ENCODE data around the gene TMEM63C.

TMEM63C gene

DNA sequence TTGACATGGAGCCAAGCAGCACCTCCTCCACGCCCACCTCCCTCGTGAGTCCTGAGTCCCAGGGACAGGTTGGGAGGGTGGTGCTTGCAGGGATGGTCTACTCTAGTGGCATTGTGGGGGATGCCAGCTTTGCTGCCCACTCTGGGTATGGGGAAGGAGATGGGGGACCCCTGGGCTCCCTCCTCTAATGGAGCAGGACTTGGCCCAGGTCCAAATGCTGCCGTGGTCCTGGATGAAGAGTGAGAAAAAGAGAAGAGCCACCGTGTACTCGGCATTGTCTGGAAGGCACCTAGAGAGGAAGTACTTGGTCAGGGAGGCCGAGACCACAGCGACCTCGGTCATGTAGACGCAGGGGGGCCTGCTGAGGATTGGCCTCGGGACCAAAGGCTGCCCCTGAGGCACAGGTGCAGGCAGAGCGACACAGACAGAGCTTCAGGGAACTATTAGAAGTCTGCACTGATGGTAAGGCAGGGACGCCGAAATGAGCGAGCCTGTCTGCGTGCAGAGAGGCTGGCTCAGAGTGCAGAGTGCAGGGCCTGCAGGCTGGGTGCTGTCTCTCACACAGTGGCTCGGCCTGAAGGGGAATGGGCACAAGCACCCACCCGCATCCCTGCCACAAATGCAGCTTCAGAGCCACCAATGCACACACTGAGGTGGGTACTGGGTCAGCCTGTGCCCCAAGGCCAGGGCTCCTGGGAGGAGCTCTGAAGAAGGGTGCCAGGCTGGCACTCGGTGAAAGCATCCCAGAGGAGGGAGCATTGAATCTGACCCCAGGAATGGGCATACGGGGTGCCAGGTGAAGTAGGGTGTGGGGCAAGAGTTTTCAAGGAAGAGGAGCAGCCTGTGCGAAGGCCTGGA, 72.0 kb downstream of the TMEM63C start:
- Histone ChIP-seq H3K9me3 (ENCODE audit: insufficient read depth, low read length) (no peaks in the 10 kb centered on the region), H3K9me2 (replicated peaks; ENCODE audit: insufficient read depth, low read length) (no peaks in the 10 kb centered on the region), H3F3A (ENCODE audit: insufficient read depth) (no peaks in the 10 kb centered on the region), H3K27me3 (ENCODE audit: low read length) (no peaks in the 10 kb centered on the region), H3K9ac (ENCODE audit: low read length) (no peak overlapping the region), H2AFZ (ENCODE audit: low read depth, low read length, severe bottlenecking) (no peak overlapping the region), H3K4me2 (ENCODE audit: low read depth, low read length, poor library complexity, severe bottlenecking) (no peak overlapping the region), H4K20me1 (ENCODE audit: low read depth, low read length) (no peaks in the 10 kb centered on the region), H3K79me2 (ENCODE audit: insufficient read depth, low read length) (no peaks in the 10 kb centered on the region), H3K4me3 (ENCODE audit: insufficient read depth, low read length, poor library complexity, severe bottlenecking) (no peak overlapping the region), H3K36me3 (ENCODE audit: low read length) (no peaks in the 10 kb centered on the region), H3K27ac (ENCODE audit: low read depth, low read length) (no peak overlapping the region)
- TF ChIP-seq CTCF (IDR thresholded peaks at IDR 0.05; ENCODE audit: insufficient read depth, low read length, poor library complexity, severe bottlenecking) (no peak), EZH2phosphoT487 (conservative IDR thresholded peaks at IDR 0.05; ENCODE audit: low read length) (no peak)

GRCh38 chr14:77256694-77257093, 75.1 kb downstream of the TMEM63C start:
- Histone ChIP-seq H3K4me2 (ENCODE audit: low read depth, low read length, poor library complexity, severe bottlenecking) (no peak overlapping the region), H3K9me2 (replicated peaks; ENCODE audit: insufficient read depth, low read length) (no peaks in the 10 kb centered on the region), H3K9ac (ENCODE audit: low read length) (no peak overlapping the region), H3K27ac (ENCODE audit: low read depth, low read length) (no peak overlapping the region), H2AFZ (ENCODE audit: low read depth, low read length, severe bottlenecking) (no peak overlapping the region), H3K79me2 (ENCODE audit: insufficient read depth, low read length) (no peaks in the 10 kb centered on the region), H4K20me1 (ENCODE audit: low read depth, low read length) (no peaks in the 10 kb centered on the region), H3K4me3 (ENCODE audit: insufficient read depth, low read length, poor library complexity, severe bottlenecking) (no peak overlapping the region), H3K9me3 (ENCODE audit: insufficient read depth, low read length) (no peaks in the 10 kb centered on the region), H3K27me3 (ENCODE audit: low read length) (no peaks in the 10 kb centered on the region), H3F3A (ENCODE audit: insufficient read depth) (no peaks in the 10 kb centered on the region), H3K36me3 (ENCODE audit: low read length) (no peaks in the 10 kb centered on the region)
- TF ChIP-seq EZH2phosphoT487 (conservative IDR thresholded peaks at IDR 0.05; ENCODE audit: low read length) (no peak), CTCF (IDR thresholded peaks at IDR 0.05; ENCODE audit: insufficient read depth, low read length, poor library complexity, severe bottlenecking) (no peak)

DNA sequence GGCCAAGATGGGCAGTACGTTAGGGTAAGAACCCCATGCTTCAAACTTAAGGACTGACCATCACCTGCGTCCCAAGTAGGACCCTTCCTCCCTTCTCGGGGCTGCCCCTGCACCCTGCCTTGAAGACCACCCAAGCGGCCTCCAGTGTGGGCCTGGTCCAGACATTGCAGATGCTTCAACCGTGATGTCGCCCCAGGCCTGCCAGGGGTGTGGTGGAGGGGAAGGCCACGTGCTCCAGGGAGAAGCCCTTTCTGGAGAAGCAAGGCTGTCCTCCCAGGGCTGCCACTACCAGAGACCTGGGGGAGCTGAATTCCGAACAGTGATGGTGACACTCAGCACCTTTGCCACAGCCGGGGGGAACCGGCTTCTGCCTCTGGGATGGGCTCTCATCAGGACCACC, 76.1 kb downstream of the TMEM63C start:
- TF ChIP-seq EZH2phosphoT487 (conservative IDR thresholded peaks at IDR 0.05; ENCODE audit: low read length) (no peak), CTCF (IDR thresholded peaks at IDR 0.05; ENCODE audit: insufficient read depth, low read length, poor library complexity, severe bottlenecking) (no peak)

More for the DNA sequence above, 76.1 kb downstream of the TMEM63C start:
- Histone ChIP-seq H3K9ac (ENCODE audit: low read length) (no peak overlapping the region), H3K79me2 (ENCODE audit: insufficient read depth, low read length) (no peaks in the 10 kb centered on the region), H2AFZ (ENCODE audit: low read depth, low read length, severe bottlenecking) (no peak overlapping the region), H3K4me2 (ENCODE audit: low read depth, low read length, poor library complexity, severe bottlenecking) (no peak overlapping the region), H4K20me1 (ENCODE audit: low read depth, low read length) (no peaks in the 10 kb centered on the region), H3F3A (ENCODE audit: insufficient read depth) (no peaks in the 10 kb centered on the region), H3K27ac (ENCODE audit: low read depth, low read length) (no peak overlapping the region), H3K9me3 (ENCODE audit: insufficient read depth, low read length) (no peaks in the 10 kb centered on the region), H3K27me3 (ENCODE audit: low read length) (no peaks in the 10 kb centered on the region), H3K4me3 (ENCODE audit: insufficient read depth, low read length, poor library complexity, severe bottlenecking) (no peak overlapping the region), H3K9me2 (replicated peaks; ENCODE audit: insufficient read depth, low read length) (no peaks in the 10 kb centered on the region), H3K36me3 (ENCODE audit: low read length) (no peaks in the 10 kb centered on the region)
